Activated T-helper 1 cell treated with Interleukin-2 at 50 U/mL for 16 hours (primary cell): ENCODE data around the gene ARHGAP45.
A peak's percentile ranks its signal among the peaks of the same experiment; 100 is the strongest.

Experiments used
- DNase-seq: peaks from one replicate; pipeline ENCODE4 v3.0.0-alpha.2; 2020; ENCODE audit warnings: low read depth

The ARHGAP45 gene

DNA sequence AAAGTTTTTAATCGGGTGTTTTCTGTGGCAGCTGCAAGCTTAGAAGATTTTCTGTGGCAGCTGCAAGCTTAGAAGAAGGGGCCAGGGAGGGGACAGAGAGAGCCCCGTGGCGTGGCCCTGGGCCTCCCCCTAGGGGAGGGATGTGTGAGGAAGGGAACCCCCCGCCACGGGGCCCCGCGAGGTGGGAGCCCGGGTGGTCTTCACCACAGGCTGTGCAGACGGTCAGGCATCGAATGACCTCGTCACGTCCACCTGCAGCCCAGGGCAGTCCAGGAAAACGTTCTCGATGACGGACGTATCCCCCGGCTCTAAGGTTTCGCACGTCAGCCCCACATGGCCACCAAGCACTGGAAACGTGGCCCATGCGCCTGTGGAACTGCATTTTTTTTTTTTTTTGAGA is 19.6 kb downstream of the ARHGAP45 start:
- DNase-seq = no peak

DNA sequence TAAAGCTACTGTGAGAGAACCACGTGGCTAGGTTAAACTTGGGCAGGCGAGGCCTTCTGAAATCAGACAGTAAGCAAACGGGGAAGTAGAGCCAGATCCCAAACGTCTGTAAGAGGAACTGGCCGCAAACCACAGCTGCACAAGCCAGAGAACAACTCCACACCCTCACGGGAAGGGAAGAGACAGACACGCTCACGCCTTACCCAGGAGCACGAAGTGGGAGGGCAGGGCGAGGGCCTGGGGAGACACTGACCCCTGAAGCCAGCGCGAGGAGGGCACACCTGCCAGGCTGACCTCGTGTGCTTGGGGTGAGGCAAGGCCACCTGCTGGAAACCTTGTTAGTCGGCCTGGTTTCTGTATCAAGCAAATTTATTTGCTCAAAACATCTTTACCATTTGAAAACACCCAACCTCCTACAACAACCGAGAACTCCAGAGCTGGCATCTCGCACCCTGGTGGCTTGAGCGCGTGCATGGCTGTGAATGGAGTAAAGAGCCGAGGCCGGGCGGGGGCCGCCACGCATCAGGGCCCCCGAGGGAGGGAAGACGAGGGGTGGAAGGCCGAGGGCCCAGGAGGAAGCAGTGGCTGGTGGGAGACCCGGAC is 20.9 kb downstream of the ARHGAP45 start:
- DNase-seq = no peak

DNA sequence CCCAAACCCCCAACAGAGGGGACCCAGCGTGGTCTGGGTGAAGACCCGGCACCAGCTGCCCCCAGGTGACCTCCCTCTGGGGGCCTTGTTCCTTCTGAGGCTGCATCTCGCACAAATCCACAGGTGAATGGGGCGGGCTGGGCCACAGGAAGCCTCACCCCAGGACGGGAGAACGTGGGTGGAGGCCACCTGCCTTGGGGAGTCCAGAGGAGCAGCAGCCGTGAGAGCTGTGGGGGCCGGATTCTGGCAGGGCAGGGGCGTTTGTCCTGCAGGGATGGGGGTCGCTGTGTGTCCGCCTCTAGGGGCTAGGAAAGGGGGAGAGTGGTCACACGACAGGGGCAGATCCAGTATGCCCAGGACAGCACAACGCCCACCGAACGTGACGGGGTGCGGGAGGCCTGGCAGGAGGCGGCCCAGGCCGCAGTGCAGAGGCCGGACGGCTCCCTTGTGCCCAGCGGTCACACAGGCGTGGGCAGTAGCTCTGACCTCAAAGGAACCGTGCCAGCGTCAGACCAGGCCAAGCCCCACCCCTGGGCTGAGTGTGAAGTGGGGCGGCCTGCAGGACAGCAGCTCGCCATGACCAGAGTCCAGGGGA is 21.5 kb downstream of the ARHGAP45 start:
- DNase-seq = no peak

DNA sequence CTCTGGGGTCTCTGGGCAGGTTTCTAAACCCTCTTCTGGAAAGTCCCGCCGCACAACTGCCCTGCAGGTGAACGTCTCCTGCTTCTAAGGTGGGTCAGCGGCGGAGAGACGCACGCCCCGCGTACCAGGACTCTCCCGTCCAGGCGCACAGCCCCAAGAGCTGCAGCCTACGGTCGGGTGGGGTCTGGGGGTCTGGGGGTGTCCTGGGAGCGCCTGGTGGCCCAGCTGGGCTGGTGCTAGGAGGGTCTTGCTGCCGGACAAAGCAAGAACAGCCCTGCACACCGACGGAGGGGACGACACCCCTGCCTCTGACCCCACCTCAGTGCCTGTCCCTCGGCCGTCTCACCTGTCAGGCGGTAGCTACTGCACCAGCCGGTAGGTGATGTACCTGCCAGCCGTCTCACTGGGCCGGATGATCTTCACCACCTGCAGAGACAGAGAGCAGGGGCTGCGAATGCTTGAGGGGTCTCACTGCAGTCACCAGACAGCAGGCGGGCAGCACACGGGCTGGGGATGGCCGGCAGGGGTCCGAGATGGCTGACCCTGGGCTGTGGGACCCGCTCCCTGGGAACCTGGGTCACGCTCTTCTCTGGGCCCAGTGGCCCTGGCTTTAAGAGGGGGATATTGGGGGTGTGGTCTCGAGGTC is 22.3 kb downstream of the ARHGAP45 start:
- DNase-seq = no peak

GRCh38 chr19:1089891-1090290 is 22.9 kb downstream of the ARHGAP45 start:
- DNase-seq = no peak

DNA sequence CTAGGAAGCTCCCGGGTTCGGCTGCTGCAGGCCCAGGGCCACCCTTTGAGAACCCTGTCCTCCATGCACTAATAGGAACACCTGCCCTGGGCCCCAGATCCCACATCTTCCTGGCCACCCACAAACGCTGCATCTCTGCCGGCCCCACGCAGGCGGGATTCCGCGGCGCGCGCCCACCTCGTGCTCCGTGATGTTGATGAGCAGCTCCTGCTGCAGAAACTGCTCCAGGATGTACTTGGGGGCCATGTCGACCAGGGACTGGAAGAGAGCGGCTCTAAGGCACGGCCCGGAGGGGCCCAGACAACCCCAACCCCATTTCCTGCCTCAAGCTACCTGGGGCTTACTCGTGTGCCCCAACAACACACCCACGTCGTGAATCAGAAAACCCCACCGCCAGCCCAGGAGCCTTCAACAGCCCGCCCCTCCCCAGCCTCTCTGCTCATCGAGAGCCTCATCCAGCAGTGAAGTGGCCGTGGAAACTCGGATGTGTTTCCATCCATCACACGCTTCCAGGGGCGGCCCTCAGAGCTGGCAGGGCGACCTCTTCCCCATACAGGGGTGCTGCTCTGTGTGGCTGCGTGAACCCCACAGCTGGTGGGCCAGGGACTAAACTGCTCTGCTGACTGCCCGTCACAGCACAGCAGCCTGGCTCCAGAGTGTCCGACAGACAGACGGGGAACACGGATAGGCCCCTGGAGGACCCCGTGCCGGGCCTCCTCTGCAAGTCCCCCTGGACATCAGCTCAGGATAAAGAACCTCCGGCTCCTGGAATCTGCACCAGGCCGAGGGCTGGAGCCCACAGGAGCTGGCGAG is 24.0 kb downstream of the ARHGAP45 start:
- DNase-seq = no peak

GRCh38 chr19:1091544-1092175 is 24.7 kb downstream of the ARHGAP45 start:
- no peak for DNase-seq

DNA sequence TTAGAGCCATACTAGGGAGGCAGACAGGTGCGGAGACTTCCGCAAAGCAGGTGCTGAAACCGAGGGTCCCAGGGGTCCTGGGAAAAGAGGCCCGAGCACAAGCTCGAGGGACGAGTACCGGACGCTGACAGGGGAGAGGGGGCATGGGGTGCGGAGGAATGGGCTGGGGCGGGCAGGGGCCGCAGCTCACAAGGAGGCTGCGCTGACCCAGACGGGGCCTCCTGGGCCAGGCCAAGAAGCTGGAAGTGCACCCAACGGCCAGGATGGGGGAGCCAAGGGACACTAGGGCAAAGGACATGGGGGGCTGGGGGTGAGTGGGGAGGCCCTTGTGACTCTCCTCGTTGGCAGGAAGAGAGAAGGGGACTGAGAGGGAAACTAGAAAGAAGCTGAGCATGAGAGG is 26.4 kb downstream of the ARHGAP45 start:
- no peak for DNase-seq

DNA sequence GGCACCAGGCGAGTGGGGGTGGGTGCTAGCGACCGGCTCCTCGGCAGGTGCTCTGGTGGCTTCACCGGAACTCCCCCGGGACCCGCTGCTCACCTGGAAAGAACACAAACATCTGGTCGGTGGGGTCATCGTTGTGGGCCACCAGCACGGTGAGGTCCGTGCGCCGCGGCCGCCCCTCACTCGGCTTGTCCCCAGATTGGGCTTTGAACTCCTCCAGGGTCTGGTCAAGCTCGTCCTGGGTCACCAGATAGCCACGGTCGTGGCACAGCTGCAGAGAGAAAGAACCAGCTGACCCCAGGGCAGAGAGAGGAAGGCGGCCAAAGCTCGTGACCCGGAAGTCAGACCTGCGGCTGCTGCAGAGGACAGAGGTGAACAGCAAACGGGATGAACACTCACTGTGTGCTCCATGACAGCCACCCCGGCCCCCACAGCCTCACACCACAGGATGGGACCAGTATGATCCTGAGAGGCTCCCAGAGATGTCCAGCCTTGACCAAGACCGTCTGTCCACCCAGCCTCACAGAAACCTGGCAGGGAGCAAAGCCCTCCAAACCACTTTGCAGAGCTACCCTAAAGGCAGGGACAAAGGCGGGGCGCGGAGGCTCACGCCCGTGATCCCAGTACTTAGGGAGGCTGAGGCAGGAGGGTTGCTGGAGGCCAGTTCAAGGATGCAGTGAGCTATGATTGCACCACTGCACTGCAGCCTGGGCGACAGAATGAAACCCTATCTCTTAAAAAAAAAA is 27.0 kb downstream of the ARHGAP45 start:
- no peak for DNase-seq

DNA sequence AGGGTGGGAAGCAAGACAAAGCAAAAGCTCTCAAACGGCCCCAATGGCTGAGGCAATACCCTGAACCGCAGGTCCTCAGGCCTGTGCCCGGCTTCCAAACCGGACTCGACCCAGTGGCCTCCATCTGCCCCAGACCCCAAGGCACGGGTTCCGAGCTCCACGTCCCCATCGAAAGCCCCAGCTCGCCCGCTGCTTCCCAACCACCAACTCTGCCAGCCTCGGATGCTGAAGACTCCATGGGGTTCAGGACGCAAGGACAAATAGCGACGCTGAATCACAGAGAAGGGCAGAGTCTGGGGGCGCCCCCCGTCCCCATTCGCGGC is 27.6 kb downstream of the ARHGAP45 start:
- no peak for DNase-seq

GRCh38 chr19:1094978-1095701 is 28.2 kb downstream of the ARHGAP45 start, which contains the start of gene POLR2E:
TSS of gene POLR2E (minus strand) at chr19:1095375. CDS start at chr19:1095315, 60 bp downstream.
- DNase-seq = peak; percentile 98

DNA sequence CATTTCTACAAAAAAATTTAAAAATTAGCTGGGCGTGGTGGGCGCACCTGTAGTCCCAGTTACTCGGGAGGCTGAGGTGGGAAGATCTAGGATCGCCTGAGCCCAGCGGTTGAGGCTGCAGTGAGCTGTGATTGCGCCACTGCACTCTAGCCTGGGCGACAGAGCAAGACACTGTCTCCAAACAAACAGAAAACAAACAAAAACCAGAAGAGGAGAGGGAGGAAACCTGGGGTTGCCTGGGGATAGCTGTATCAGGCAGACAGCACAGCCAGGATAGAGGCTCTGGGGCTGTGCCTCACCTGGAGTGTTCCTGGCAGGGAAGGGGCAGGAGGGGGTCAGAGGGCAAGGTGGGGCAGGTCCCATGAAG is 30.8 kb downstream of the ARHGAP45 start:
- DNase-seq = no peak

DNA sequence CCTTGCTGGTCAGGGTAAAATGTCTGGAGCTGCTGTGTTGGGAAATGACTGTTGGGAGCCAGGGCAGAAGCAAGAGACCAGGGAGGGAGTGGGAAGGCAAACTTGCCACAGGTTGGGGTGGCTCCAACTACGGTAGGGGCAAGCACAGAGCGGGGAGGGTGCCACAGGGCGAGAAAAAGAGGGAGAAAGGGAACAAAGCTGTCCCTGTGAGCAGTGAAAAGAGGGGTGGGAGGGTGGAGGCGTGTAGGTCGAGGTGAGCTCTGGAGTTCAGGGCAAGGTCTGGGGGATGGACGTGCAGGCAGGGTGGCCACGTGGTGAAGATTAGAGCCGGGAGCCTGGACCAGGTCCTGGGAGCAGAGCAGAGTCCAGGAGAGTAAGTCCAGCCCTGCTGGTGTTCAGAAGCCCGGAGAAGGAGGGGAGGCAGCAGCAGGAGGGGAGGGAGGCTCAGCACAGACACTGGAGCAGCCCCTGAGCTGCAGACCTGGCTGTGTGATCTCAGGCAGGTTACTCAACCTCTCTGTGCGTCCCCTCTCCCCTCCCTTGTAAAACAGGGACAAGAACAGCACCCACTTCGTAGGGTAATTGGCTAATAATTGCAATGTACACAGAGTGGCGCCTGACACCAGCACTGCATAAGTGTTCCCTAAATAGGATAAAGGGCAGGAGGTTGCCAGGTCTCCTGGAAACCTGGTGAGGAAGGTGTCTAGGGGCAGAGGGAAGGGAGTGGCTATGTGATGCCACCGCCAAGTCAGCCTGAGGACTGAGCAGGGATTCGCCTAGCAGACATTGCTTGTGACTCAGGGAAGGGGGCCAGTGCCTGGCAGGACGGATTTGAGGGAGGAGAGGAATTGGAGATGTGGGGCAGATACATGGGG is 31.4 kb downstream of the ARHGAP45 start:
- no peak for DNase-seq

DNA sequence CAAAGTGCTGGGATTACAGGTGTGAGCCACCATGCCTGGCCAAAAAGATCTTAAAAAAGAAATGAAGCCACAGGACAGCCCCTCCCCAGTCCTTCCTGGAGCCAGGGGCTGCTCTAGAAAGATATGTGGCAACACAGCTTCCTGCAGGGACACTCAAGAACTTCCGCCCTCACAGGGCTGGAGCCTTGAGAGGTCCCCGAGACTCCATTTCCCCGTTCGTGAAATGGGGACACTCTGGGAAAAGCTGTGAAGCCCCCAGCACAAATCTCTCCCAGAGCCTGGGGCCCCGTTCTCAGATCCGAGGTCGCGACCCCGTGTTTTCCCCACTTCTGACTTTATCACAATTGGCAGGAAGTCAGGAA is 34.4 kb downstream of the ARHGAP45 start:
- no peak for DNase-seq

DNA sequence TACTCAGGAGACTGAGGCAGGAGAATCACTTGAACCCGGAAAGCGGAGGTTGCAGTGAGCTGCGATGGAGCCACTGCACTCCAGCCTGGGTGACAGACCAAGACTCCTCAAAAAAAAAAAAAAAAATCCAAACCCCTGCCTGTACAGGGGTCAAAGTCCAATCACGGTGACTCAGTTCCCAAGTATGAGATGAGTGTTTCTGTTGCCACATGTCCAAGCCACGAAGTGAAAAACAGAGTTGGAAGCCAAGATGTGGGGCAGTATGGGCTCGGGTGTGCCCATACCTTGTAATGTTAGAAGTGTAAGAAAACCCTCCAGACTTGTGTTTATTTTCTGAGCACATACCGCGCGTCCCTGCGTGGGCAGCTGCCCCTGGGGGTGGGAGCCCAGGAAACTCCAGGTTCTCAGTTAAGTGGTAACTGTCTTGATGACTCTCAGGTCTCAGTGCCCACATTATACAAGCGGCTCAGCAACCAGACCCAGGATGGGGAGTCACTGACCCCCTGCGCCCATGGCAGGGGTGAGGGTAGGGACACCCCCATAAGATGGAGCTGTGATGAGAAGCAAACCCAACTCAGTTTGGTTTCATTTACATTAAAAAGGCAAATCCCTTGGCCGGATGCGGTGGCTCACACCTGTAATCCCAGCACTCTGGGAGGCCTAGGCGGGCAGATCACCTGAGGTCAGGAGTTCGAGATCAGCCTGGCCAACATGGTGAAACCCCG is 35.6 kb downstream of the ARHGAP45 start:
- DNase-seq = no peak

- DNase-seq = no peak
Observed at GRCh38 chr19:1103132-1103707, 36.3 kb downstream of the ARHGAP45 start.

- peak; percentile 98 for DNase-seq
Observed at GRCh38 chr19:1103708-1104310, 36.8 kb downstream of the ARHGAP45 start, which contains the start of gene GPX4. TSS of gene GPX4 (plus strand) at chr19:1103994. CDS start at chr19:1104044, 50 bp downstream.

GRCh38 chr19:1104311-1105007 is 37.5 kb downstream of the ARHGAP45 start:
- peak; percentile 62 for DNase-seq
